ENCODE results near the gene HMX3. TPM values are rescaled to one million over a fixed set of nuclear protein-coding genes. Genes with fewer than 3 reads are reported as not detected.

The HMX3 gene
- total and polyA plus RNA-seq, 2 donors (not counting 3 experiments of a cell fraction or from before 2014, with no cell fraction given): not detected

DNA sequence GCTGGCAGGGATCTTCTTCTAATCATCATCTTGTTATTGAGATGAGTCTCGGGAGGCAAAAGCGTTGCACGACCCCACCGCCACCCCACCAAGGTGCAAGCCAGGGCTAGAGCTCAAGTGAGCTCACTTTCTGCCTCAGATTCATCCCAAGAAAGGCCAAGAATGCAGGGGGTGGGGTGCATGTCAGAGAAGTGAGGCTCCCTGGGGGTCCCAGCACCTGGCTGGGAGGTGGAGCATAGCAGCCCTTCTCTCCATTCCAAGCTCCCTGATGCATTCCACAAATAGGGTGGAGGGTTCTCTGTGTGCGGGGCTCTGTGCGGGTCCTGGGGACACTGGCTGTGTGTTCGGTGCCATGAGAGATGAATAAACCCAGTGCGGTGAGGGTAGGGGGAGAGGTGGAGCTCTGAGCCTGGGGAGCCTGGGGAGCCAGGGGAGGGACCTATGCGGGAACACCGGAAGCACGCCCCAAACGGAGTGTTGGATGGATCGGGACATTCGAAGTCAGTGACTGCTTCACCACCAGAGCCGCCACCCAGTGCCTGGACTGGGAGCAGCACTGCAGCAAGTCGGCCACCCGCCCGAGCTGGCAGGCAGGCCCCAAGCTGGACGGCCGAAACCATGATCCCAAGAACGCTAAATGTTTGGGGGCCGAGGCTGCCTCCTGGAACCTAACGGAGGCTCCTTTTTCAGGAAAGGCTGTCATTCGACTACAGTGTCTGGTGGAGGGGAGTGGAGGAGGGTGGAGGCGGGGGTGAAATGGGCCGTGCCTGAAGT, 17.9 kb upstream of the HMX3 start:
- POLR2A ChIA-PET: no interaction called here

DNA sequence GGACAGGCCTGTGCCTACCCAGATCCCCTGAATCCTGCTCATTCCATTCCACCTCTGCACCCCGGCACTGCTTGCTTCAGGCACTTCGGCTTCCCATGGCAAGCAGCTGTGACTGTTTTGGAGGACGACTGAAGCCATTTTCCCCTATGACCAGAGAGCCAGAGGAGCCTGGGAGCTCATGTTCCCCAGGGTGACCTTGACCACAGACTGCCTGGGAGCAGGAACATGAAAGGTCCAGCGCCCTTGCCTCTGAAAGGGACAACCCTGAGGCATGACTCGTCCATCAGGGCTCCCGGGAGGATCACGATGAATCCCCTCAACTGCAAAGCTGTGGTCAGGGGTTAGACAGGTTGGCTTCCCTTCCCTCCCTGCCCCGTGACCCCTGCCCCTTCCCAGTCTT, 16.7 kb upstream of the HMX3 start:
- no peak overlapping the region for H3K9ac ChIP-seq (replicated peaks; ENCODE audit: extremely low read depth, insufficient read depth, low read length)
- H3K27me3 ChIP-seq (ENCODE audit: control insufficient read depth in 2 of 2, insufficient read depth in 2 of 2, low read length in 2 of 2): peaks cover 2 to 11% of the 10 kb centered on the region in 2 experiments
- intact Hi-C loops (cut with micrococcal nuclease) (no loop called here), dilution Hi-C loops (cut with MboI; ENCODE audit: extremely low pct_ligation_motif_present, low sequenced_read_pairs) (no loop called here)
- H2AFZ ChIP-seq (ENCODE audit: low read depth, low read length): no peak overlapping the region
- CTCF ChIA-PET: no interaction called here
- no peaks in the 10 kb centered on the region for H4K20me1 ChIP-seq (replicated peaks; ENCODE audit: control insufficient read depth, extremely low read depth, insufficient read depth, low read length)
- FAIRE-seq (no peak), DNase-seq (ENCODE audit: low read depth, low spot score) (no peak)
- no peaks in the 10 kb centered on the region for H3K9me1 ChIP-seq (replicated peaks; ENCODE audit: control insufficient read depth, extremely low read depth, insufficient read depth, low read length)
- no peaks in the 10 kb centered on the region for H3K4me1 ChIP-seq (ENCODE audit: control insufficient read depth, extremely low read depth, insufficient read depth, low read length)
- no peaks in the 10 kb centered on the region for H3K79me2 ChIP-seq (ENCODE audit: control insufficient read depth, insufficient read depth, low read length)
- BruUV-seq (replicated peaks): no TSS peak
- no peak overlapping the region for H3K27ac ChIP-seq (ENCODE audit: insufficient read depth, low read depth, low read length)
- no peaks in the 10 kb centered on the region for H3K36me3 ChIP-seq (ENCODE audit: control insufficient read depth in 2 of 2, extremely low read depth in 1 of 2, insufficient read depth in 2 of 2, low read length in 2 of 2)
- no peak overlapping the region for H3K4me2 ChIP-seq (ENCODE audit: insufficient read depth, low read length)
- POLR2A ChIA-PET: no interaction called here
- no peaks in the 10 kb centered on the region for H3K9me3 ChIP-seq (replicated peaks; ENCODE audit: control insufficient read depth, insufficient read depth, low read length)
- H3K4me3 ChIP-seq (replicated peaks in 1 of 3; ENCODE audit: insufficient read depth in 1 of 3, low read depth in 1 of 3, low read length in 3 of 3): no peak overlapping the region
- no peak for TF ChIP-seq POLR2A (IDR thresholded peaks at IDR 0.05; ENCODE audit: low read depth, low read length)
- TF ChIP-seq MYC (IDR thresholded peaks at IDR 0.05; ENCODE audit: low read depth, low read length): no peak
- no peak for TF ChIP-seq POLR2AphosphoS5 (IDR thresholded peaks at IDR 0.05; ENCODE audit: insufficient read depth, low read depth, low read length)
- TF ChIP-seq, protein P1, sequence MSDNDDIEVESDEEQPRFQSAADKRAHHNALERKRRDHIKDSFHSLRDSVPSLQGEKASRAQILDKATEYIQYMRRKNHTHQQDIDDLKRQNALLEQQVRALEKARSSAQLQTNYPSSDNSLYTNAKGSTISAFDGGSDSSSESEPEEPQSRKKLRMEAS (IDR thresholded peaks at IDR 0.05; ENCODE audit: insufficient read depth, insufficient read length): no peak
- no peak for TF ChIP-seq GATA2 (IDR thresholded peaks at IDR 0.05; ENCODE audit: insufficient read depth, insufficient read length, low read depth, low read length)
- TF ChIP-seq, protein P2, sequence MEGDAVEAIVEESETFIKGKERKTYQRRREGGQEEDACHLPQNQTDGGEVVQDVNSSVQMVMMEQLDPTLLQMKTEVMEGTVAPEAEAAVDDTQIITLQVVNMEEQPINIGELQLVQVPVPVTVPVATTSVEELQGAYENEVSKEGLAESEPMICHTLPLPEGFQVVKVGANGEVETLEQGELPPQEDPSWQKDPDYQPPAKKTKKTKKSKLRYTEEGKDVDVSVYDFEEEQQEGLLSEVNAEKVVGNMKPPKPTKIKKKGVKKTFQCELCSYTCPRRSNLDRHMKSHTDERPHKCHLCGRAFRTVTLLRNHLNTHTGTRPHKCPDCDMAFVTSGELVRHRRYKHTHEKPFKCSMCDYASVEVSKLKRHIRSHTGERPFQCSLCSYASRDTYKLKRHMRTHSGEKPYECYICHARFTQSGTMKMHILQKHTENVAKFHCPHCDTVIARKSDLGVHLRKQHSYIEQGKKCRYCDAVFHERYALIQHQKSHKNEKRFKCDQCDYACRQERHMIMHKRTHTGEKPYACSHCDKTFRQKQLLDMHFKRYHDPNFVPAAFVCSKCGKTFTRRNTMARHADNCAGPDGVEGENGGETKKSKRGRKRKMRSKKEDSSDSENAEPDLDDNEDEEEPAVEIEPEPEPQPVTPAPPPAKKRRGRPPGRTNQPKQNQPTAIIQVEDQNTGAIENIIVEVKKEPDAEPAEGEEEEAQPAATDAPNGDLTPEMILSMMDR (IDR thresholded peaks at IDR 0.05; ENCODE audit: extremely low read depth in 1 of 2, insufficient read depth in 1 of 2, low read depth in 1 of 2, low read length in 2 of 2): no peak

More for the DNA sequence above, 17.9 kb upstream of the HMX3 start:
- no peak for TF ChIP-seq MYC (IDR thresholded peaks at IDR 0.05; ENCODE audit: low read depth, low read length)
- TF ChIP-seq, protein P1 (IDR thresholded peaks at IDR 0.05; ENCODE audit: insufficient read depth, insufficient read length): no peak
- no peak for TF ChIP-seq POLR2AphosphoS5 (IDR thresholded peaks at IDR 0.05; ENCODE audit: insufficient read depth, low read depth, low read length)
- TF ChIP-seq GATA2 (IDR thresholded peaks at IDR 0.05; ENCODE audit: insufficient read depth, insufficient read length, low read depth, low read length): no peak
- H2AFZ ChIP-seq (ENCODE audit: low read depth, low read length): no peak overlapping the region
- H3K79me2 ChIP-seq (ENCODE audit: control insufficient read depth, insufficient read depth, low read length): no peaks in the 10 kb centered on the region
- CTCF ChIA-PET: no interaction called here
- H3K4me2 ChIP-seq (ENCODE audit: insufficient read depth, low read length): no peak overlapping the region
- no peaks in the 10 kb centered on the region for H3K9me3 ChIP-seq (replicated peaks; ENCODE audit: control insufficient read depth, insufficient read depth, low read length)
- H3K27me3 ChIP-seq (ENCODE audit: control insufficient read depth in 2 of 2, insufficient read depth in 2 of 2, low read length in 2 of 2): peaks cover 2 to 11% of the 10 kb centered on the region in 2 experiments
- no peaks in the 10 kb centered on the region for H3K36me3 ChIP-seq (ENCODE audit: control insufficient read depth in 2 of 2, extremely low read depth in 1 of 2, insufficient read depth in 2 of 2, low read length in 2 of 2)
- H3K9ac ChIP-seq (replicated peaks; ENCODE audit: extremely low read depth, insufficient read depth, low read length): no peak overlapping the region
- DNase-seq (ENCODE audit: low read depth, low spot score) (no peak), FAIRE-seq (no peak)
- no peaks in the 10 kb centered on the region for H3K4me1 ChIP-seq (ENCODE audit: control insufficient read depth, extremely low read depth, insufficient read depth, low read length)
- H3K27ac ChIP-seq (ENCODE audit: insufficient read depth, low read depth, low read length): no peak overlapping the region
- H3K4me3 ChIP-seq (replicated peaks in 1 of 3; ENCODE audit: insufficient read depth in 1 of 3, low read depth in 1 of 3, low read length in 3 of 3): no peak overlapping the region
- BruUV-seq (replicated peaks): no TSS peak
- no peaks in the 10 kb centered on the region for H4K20me1 ChIP-seq (replicated peaks; ENCODE audit: control insufficient read depth, extremely low read depth, insufficient read depth, low read length)
- dilution Hi-C loops (cut with MboI; ENCODE audit: extremely low pct_ligation_motif_present, low sequenced_read_pairs): no loop called here
- intact Hi-C loops (cut with micrococcal nuclease): no loop called here
- no peaks in the 10 kb centered on the region for H3K9me1 ChIP-seq (replicated peaks; ENCODE audit: control insufficient read depth, extremely low read depth, insufficient read depth, low read length)
